Nephron progenitor cell (in vitro differentiated cells): ENCODE data around the gene CDH8.

ENCODE experiments used
- DNase-seq: peaks from one replicate; pipeline ENCODE4 v3.0.0; 2021
- H3K27ac Mint-ChIP-seq: 2 replicates; pipeline ENCODE4 v1.8.0; 2021; ENCODE audit warnings: mild to moderate bottlenecking, moderate library complexity, mixed read lengths
- H3K27me3 Mint-ChIP-seq: 2 replicates; pipeline ENCODE4 v1.8.0; 2021; ENCODE audit warnings: mild to moderate bottlenecking, low read depth, mixed read lengths; ENCODE audit not compliant: poor library complexity
- H3K36me3 Mint-ChIP-seq: 2 replicates; pipeline ENCODE4 v1.8.0; 2021; ENCODE audit warnings: low read depth, mixed read lengths
- H3K4me1 Mint-ChIP-seq: 2 replicates; pipeline ENCODE4 v1.8.0; 2021; ENCODE audit warnings: mixed read lengths
- H3K4me3 Mint-ChIP-seq: 2 replicates; pipeline ENCODE4 v1.8.0; 2021; ENCODE audit warnings: mild to moderate bottlenecking, moderate library complexity, mixed read lengths
- H3K9me3 Mint-ChIP-seq: 2 replicates; pipeline ENCODE4 v1.8.0; 2021; ENCODE audit warnings: mild to moderate bottlenecking, moderate library complexity, mixed read lengths
- TF ChIP-seq, protein P1 (sequence below): fragments of 200-600 bp; sonication (generic); IDR thresholded peaks from 2 replicates; pipeline ENCODE4 v1.5.0; 2021; ENCODE audit warnings: antibody characterized with exemption

CDH8 gene

DNA sequence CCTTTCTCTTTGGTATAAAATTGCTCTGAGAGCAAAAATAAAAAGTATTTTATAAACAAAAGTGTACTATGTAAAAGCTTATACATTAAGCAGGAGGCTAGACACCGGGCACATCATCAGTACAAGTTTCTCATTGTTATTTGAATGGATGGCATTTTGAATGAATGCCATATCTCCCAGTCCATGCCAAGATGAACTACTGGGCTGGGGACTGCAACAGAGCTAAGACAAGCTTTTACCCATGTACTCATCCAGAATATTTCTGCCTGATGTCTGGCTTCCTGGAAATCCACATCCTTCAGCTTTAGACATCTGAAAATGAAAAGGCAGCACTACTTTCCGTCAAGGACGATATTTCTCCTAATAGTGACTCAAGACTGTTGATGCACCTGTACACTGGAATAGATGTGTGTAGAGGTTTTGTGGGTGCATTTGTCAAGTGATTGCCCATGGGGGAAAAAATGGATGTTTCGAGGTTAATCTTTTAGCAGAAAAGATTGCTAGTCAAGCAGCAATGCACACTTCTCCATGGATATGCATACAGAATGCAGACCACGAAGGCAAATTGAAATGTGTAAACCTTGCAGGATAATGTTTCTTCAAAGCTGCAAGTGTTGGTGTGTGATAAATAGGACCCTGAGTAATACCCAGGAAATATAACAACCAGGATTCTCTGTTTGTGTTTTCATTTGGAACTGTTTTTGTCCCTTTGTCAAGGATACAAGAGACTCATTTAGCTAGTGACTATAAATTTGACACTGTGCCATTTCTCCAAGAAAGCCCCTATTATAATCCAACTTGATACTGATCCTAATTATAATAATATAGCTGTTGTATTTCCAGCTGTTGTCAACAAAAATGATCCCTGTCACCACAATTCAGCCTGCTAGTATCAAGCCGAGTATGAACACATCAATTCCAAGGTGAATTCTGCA, 173.8 kb downstream of the CDH8 start:
- H3K4me3 Mint-ChIP-seq = no peak overlapping the region
- H3K36me3 Mint-ChIP-seq = no peaks in the 10 kb centered on the region
- H3K27me3 Mint-ChIP-seq = no peaks in the 10 kb centered on the region
- TF ChIP-seq, protein P1, sequence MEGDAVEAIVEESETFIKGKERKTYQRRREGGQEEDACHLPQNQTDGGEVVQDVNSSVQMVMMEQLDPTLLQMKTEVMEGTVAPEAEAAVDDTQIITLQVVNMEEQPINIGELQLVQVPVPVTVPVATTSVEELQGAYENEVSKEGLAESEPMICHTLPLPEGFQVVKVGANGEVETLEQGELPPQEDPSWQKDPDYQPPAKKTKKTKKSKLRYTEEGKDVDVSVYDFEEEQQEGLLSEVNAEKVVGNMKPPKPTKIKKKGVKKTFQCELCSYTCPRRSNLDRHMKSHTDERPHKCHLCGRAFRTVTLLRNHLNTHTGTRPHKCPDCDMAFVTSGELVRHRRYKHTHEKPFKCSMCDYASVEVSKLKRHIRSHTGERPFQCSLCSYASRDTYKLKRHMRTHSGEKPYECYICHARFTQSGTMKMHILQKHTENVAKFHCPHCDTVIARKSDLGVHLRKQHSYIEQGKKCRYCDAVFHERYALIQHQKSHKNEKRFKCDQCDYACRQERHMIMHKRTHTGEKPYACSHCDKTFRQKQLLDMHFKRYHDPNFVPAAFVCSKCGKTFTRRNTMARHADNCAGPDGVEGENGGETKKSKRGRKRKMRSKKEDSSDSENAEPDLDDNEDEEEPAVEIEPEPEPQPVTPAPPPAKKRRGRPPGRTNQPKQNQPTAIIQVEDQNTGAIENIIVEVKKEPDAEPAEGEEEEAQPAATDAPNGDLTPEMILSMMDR = no peak
- no peak for DNase-seq
- H3K9me3 Mint-ChIP-seq = no peaks in the 10 kb centered on the region
- H3K4me1 Mint-ChIP-seq = no peaks in the 10 kb centered on the region
- no peak overlapping the region for H3K27ac Mint-ChIP-seq

DNA sequence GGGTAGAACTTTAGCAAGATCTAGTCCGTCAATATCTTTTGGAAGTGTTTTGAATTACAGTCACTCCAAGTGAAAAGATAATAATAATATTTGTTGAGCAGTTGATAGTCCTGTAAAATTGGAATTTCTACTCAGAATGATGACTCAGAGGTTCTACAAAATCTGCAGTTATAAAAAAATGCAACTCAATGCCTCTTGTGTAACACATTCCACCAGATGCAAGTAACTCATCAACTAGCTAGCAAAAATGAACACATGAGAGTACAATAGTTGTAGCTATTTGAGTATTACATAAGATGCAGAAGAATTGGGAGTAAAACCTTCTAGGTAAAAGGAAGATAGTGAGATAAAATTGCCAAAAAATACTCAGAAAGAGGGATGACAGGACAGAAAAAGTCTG, 177.2 kb downstream of the CDH8 start:
- TF ChIP-seq, protein P1 = no peak
- no peaks in the 10 kb centered on the region for H3K9me3 Mint-ChIP-seq
- no peaks in the 10 kb centered on the region for H3K27me3 Mint-ChIP-seq
- no peak overlapping the region for H3K4me3 Mint-ChIP-seq
- no peak for DNase-seq
- peaks cover 6% of the 10 kb centered on the region for H3K4me1 Mint-ChIP-seq
- H3K36me3 Mint-ChIP-seq = no peaks in the 10 kb centered on the region
- H3K27ac Mint-ChIP-seq = no peak overlapping the region

DNA sequence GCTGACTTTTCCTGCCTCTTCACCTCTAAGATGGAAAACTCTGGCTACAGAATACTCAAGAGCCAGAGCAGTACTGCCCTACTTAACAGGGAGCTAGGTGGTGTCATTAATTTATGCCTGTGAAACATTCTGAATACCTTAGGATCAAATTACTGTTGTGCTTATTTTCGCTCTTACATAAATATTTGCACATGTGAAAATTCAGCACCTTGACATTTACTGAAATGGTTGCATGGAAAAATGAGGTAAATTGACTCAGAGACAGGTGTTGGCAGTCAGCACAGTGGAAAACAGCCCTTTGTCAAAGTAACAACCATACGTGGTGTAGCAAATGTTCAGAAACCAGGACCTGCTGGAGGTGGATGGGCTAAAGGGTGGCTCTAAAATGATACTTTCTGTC, 193.6 kb downstream of the CDH8 start:
- Mint-ChIP-seq H3K4me3 (no peak overlapping the region), H3K9me3 (no peaks in the 10 kb centered on the region), H3K36me3 (no peaks in the 10 kb centered on the region), H3K27ac (no peak overlapping the region), H3K4me1 (no peaks in the 10 kb centered on the region), H3K27me3 (no peaks in the 10 kb centered on the region)
- DNase-seq = no peak
- TF ChIP-seq, protein P1 = no peak

DNA sequence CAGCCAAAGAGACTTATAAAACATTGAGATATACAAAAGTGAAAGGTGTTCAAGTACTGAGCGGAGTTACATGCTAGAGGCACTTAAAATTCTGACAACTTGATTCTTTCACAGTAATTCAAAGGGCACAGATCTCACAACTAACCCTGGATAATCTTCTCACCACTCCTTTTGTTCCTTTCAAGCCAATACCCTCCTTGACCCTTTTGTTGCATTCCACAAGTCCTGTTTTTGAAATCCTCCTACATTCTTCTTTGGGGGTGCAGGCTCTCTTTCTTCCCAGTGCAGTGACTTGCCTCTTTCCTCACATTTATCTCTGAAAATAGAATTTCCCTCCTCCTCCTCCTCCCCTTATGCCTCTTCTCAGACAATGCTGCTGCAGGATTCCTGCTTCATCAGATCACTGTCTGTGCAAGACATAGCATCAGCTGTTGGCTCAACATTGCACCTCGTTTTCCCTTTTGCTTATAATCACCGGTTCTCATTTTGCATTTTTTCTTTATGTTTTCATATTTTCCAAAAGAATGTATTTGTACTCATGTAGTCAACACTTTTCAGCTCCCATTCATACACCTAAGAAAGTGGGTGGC, 199.3 kb downstream of the CDH8 start:
- TF ChIP-seq, protein P1 = no peak
- no peaks in the 10 kb centered on the region for H3K36me3 Mint-ChIP-seq
- H3K27ac Mint-ChIP-seq = no peak overlapping the region
- H3K4me1 Mint-ChIP-seq = peaks cover 11% of the 10 kb centered on the region
- no peak for DNase-seq
- H3K4me3 Mint-ChIP-seq = no peak overlapping the region
- H3K27me3 Mint-ChIP-seq = no peaks in the 10 kb centered on the region
- no peaks in the 10 kb centered on the region for H3K9me3 Mint-ChIP-seq

DNA sequence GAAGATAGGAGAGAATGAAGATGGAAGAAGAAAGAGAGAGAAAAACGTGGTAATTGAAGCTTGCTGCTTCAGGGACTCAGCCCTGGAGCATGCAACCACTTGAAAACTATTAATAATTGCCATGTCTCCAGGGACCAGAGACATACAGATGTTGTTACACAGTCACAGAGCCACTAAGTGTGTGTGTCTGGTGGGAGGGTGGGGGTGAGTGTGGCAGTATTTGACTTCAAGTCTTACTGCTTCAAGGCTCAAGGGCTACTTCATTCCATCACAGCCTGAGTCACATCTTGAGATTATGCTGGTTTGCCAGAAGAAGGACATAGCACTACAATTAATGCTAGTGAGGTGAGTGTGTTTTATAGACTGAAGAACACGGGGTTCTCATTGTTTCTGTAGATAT, 202.2 kb downstream of the CDH8 start:
- TF ChIP-seq, protein P1 = no peak
- Mint-ChIP-seq H3K9me3 (no peaks in the 10 kb centered on the region), H3K4me1 (peaks cover 11% of the 10 kb centered on the region), H3K27me3 (no peaks in the 10 kb centered on the region), H3K36me3 (no peaks in the 10 kb centered on the region), H3K27ac (no peak overlapping the region), H3K4me3 (no peak overlapping the region)
- no peak for DNase-seq
